ENCODE data around the gene HACD2.
A peak's percentile ranks its signal among the peaks of the same experiment; 100 is the strongest.
"Not testable (repeated sequence)": the region's sequence is repeated elsewhere in the genome, so short reads cannot be mapped to it uniquely, and the experiment has no call there.

HACD2 gene

DNA sequence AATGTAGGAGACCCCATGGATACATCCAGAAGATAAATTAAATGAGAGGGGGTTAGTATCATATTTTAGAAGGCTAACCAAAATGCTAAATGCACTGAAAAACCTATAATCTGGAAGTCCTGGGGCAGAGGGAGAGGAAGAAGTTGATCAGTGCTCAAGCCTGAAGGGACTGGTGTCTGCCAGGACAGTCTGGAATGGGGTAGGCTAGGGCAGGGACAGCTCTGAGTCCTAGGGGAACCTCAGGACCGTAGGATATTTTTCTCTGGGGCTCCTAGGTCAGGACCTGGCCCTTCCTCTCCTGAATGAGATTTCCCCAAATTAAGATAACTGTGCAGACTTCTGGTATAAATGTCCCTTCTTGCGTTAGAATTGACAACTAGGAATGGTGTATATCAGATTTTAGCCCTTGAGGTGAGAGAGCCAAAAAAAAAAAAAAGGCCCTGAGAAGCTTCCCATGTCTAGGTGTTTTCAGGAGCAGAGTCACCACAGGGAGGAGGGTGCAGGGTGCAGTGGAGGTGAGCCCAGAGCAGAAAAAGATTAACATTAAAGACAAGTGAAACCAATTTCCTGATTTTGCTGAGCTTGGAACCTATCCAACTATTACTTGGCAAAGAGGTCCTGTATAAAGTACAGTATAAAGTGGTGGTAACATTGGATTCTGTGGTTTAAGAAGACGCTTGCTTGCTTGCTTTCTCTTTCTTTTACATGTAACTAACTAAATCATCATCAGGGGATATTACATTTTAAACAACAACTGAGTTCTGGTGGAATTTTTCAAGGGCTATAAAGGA is 63.5 kb downstream of the HACD2 start:
- no peak for DNase-seq

DNA sequence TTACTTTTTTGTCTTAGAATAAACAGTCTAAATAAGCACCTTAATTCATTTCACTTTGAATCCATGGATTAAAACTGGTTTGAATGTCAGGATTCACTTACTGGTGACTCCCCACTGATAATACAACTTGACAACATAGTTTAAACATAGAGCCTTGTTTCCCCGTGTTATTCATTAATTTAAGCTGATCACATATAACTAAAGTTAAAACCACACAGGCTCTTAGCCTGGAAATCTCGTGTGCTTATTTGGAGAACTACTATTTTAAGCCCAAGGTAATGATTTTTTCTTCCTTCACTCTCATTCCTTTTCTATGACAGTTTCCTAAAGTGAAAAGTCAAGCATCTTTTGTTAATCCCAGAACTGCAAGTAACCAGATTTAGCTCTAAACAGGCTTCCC is 64.2 kb downstream of the HACD2 start:
- DNase-seq = no peak

DNA sequence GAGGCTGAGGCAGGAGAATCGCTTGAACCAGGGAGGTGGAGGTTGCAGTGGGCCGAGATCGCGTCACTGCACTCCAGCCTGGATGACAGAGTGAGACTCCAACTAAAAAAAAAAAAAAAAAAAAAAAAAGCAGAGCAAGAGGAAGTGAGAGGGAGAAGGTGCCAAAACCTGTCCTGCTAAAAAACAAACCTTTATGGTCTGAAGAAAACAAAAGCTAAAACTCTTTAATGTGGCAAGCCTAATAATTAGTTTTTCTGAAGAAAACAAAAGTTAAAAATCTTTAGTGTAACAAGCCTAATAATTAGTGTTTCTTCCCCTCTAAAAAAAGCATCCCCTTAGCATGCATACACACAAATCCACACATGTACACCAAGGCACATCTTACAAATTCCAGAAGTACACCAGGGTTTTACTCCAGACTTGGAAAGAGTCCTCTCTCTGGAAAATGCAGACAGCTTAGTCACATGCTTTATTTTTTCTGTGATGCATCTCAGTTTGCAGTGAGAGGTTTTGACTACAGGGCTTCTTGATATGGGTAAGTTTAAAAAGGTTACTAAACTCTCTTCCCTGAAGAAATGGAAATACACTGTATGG is 65.9 kb downstream of the HACD2 start:
- no peak for DNase-seq

DNA sequence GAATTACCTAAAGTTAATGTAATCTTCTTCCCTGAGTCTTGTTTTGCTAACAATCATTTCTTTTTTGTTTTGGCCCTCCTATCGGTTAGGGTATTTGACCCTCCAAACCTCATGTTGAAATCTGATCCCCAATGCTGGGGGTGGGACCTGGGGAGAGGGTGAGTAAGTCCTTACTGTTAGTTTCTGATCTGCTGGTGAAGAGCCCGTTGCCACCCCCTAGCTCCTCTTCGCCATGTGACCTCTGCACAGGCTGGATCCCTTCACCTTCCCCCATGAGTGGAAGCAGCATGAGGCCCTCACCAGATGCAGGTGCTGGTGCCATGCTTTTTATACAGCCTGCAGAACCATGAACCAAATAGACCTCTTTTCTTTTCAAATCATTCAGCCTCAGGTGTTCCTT is 73.1 kb downstream of the HACD2 start:
- DNase-seq = no peak

DNA sequence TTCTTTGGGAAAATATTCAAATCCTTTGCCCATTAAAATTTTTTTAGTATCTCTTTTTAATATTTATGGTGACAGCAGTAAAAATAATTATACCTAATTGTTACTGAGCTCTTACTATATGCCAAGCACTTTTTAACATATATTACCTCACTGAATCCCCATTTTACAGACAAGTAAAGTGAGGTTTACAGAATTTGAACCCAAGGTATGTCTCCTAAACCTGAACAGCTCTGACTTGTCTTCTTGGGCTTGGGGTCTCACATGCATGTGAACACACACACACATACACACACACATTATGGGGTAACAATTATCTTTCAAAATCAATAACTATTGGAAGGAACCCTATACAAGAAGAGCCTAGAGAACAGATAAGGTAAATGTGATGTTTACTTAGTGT is 73.8 kb downstream of the HACD2 start:
- DNase-seq = no peak

DNA sequence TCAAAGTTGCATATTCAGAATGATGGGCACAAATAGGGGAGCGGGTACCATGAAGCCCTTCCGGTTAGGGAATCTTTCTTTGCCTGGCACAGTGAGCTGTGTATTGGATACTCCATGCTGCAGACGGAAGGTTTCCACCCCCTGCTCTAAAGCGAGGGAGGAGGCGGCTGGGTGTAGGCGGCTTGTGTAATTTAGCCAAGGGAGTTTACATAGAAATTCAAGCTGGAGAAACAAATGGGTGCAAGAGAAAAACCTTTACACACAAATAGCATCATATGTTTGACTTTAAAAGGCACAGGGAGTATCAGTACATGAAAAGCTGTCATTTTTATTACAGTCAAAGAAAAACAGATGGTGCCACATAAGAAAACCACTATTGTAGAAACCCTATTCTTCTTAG is 76.7 kb downstream of the HACD2 start:
- no peak for DNase-seq

DNA sequence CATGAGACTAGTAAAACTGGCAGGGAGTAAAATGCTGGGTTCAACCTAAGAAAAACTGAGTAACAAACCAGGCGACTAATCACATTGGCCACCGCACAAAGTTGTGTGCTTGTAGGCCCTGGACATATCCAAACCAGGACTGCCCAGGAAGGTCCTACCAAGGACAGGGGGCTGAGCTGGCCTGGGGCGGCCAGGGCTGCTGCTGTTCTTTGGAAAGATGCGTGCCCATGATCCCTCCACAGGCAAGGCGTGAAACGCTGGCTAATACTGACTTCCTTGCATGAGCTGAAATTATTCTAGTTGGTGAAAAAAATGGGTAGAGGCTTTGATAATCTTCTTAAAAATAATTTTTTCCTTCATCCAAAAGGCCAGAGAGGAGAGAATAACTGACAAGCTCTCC is 79.0 kb downstream of the HACD2 start:
- no peak for DNase-seq

DNA sequence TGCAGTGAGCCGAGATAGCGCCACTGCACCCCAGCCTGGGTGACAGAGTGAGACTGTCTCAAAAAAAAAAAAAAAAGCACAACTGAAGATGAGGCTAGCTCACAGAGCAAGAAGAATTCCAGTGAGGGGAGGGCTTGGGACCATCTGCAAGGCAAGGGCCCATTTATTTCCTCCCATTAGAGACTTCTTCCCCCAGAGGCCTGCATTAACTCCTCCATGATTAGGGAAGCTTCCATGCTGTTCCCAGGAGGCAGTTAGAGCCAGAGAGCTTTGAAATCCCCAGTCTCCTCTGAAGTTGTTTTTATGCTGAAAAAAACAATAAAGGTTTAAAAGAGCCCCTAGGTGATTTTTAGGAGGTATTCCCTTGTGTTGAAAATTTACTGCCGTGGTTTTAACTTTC is 81.7 kb downstream of the HACD2 start:
- DNase-seq = no peak

DNA sequence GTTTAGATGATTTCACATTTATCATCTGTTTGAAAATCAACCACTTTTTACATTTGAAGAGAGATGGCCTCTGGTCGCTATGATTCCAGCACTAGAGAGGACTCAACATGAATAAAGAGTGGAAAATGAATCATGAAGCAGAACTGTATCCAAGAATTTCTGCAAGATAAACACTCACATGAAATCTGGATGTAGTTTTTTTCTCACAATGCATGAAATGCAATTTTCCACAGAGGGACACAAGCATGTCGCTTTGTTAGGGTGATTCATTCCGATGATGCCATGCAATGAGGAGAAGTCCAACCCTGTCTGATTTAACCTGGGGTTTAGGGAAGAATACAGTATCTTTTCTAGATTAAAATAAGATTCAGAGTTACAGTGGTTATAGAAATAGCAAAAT is 85.5 kb downstream of the HACD2 start:
- DNase-seq = no peak

DNA sequence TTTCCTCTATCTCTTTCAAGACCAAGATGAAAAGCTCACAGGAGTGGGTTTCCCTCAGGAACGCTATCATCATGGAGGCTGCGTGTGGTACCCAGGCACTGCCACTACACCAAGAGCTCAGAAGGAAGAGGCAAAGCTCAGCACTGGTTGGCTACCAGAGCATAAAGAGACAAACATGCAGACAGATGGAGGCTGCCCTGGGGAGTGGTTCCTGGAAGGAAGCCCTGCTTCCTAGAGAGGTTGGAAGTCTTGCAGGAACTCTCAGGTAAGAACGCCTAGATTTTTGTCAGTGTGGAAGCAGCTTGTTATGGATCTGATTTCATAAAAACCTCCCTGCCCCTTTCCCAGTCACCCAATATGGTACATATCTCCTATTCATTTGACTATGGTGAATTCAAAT is 86.1 kb downstream of the HACD2 start:
- DNase-seq = no peak

DNA sequence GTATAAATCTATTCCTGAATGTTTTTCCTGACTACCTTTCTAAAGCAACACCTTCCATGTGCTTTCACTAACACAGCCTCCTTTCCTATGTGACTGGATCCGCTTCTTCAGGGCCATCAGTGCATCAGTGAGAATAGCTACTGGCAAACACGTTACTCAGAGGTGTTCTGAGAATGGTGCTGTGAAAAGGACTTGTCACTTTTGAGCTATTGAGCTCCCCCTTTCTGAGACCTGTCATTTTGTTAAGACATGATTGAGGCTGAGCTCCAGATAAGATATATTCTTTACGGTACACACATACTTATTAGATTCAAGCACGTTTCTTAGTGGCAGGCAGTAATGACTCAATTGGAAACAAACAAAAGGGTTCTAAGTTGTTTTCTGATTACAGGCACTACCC is 90.9 kb downstream of the HACD2 start:
- DNase-seq = no peak

DNA sequence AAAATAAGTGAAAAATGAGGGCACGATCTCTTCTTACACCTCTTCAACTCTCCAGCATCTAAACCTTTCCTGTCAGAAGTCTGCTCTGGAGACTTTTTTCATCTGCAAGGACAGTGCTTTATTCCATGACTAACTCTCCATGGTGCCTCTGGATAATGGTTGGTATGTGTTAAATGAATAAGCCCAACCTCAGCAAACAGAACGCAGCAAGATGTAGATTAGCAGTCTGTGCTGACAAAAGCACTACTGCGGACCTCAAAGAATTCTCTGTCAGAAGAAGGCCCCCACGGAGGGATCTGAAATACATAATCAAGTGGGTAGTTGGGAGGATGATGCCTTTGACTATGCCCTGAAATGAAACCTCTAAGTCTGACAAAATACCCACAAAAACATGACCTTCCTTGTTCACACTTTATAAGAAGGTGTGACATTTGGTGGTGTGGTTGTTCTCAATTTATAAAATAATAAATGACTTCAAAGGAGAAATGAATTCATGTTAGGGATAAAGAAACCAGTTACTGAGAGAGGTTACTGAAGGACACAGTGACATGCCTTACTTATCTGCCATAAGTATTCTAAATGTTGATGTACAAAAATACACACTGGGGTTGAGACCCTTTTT is 92.8 kb downstream of the HACD2 start:
- no peak for DNase-seq

DNA sequence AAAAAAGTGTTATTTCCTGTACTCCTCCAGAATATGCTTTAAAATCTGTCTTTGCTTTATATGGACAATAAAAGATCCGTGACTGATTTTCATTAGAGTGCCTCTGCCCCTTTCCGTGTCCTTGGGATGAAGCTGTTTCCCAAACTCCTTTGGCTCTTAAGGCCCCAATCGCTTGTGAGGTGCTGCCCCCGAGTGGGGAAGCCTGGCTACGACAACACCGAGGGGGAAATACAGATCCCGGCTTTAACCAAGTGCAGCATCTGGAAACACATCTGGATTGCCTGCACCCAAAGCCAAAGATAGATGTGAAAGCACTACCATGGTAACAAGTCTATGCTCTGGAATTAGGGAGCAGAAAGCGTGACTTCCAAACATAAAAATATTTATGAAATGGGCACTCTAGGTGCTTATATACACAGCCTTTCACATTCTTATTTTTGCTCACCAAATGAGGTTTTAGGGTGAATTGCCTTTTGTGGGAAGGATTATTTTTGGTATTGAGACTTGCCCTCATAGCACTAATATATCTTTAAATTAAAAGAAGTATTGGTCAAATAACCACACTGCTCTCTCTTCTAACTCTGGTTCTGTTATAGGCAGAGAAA is 95.4 kb downstream of the HACD2 start:
- DNase-seq = peak; percentile 16 to 33

DNA sequence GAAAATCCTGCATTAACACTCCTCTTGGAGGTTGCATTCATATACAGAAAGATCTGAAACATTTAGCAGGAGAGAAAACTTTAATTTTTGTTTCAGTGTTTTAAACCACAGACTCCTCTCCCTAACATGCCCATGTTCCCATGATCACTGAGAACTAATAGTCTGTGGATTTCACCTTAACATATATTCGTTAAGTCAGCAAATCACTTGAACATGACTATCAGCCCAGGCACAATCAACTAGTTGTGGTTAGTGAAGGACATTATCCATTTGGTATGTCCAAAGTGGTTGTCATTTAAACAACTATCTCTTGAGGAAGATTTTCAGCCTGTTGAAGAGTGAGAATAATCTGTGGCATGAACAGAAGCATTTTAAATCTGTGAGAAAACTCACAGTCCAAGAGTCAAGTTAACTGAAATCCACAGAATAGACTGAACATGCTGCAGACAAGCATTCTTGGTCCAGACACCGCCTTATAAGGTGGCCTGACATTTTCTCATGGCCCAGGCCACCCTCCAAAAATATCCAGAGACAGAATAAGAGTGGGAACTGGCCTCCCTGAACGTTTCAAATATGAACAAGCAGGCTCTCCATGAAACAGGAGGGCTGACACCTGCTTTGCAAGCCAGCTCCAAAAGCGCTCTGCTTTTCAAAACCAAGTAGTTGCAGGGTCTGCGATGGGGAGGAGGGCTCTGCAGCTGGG is 96.1 kb downstream of the HACD2 start:
- DNase-seq = no peak

DNA sequence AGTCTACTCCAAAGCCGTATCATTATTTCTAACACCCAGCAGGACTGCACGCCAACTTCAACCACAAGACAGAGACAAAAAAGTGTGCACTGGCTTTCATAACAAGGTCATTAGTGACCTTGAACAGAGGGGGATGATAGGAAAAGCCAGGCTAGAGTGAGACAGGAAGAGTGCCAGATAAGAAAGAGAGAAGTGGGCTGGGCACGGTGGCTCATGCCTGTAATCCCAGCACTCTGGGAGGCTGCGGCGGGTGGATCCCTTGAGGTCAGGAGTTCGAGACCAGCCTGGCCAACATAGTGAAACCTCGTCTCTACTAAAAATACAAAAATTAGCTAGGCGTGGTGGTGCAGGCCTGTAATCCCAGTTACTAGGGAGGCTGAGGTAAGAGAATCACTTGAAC is 97.8 kb downstream of the HACD2 start:
- not testable (repeated sequence) for DNase-seq

DNA sequence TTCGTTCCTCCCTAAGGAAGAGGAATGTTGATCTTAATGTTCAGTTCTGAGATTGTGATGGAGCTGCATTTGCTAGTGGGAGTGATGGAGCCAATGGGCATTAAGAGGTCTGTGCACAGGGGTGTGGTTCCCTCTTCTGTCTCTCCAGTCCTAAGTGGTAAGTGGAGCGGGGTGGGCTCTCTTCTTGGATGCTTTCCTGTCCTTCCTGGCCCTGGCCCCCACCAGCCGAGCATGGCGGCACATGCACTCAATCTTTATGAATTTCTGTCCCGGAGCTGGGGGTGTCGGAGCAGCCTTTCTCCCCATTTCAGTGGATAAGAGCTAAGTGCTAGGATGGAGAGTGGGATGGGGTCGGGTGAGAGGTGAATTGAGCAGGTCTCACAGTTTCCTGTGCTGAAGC is 98.4 kb downstream of the HACD2 start:
- no peak for DNase-seq

DNA sequence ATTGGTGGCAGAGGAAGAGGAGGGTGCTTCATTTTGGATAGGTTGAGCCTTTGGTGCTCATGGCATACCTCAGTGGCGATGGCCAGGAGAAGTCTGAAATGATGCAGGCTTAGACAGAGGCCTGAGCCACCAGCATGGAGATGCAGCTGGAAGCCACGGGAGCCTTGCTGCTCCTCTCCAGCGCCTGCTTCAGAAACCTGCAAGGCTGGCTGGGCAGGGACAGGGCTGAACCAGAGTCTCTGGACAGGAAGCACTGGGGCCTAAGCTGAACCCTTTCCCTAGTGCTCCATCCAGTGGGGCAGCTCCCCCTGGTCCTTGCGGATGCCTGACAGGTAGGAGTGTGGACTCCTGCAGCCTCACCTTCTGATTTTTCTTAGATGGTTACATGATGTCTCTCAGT is 99.3 kb downstream of the HACD2 start:
- DNase-seq = no peak

DNA sequence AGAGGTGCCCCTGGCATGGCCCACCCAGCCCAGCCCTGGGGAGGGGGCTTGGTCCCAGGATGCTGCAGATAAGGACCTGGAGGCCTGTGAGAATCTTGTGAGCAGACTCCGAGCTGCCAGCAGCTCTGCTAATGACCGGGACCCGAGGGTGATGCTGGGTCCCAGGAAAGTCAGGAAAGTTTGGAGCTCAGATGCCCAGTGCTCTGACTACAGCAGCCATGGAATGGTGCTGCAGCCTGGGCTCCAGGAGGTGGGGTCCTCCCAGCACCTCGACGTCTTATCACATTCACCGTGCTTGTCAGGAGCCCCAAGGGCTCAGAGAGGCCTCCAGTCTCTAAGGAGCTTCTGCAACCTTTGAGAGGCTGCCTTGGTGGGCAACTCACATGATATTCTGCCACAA is 101.7 kb downstream of the HACD2 start:
- no peak for DNase-seq

DNA sequence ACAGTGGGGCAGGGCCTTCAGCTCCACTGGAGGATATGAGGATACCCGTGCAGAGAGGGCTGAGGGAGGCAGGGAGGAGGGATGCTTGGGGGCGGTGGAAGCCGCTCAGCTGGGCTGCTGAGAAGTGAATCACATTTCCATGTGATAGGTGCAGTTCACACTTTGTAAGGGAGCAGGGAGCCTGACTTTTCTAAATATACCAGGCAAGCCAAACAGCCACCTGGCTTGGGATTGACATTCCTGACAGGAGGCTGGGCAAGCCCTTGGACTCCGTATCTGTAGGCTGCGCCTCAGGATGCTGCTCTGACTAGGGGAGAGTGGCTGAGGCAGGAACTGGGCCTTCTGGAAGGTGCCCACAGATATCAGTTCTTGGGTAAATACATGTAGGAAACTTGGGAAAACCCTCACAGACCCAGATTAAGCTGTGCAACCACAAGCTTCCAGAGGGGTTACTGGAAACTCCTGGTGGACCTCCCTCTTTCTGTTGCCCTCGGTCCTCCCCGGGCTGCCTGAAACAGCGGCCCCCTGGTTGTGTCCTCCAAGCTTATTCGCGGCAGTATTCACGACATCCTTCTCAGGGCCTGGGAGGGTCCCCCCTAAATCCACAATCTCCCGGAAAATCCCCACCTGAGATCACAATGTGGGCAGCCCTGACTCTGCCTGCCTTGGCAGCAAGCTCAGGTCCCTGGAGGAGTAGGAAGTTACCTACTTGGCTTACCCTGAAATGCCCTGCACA is 103.0 kb downstream of the HACD2 start:
- no peak for DNase-seq

DNA sequence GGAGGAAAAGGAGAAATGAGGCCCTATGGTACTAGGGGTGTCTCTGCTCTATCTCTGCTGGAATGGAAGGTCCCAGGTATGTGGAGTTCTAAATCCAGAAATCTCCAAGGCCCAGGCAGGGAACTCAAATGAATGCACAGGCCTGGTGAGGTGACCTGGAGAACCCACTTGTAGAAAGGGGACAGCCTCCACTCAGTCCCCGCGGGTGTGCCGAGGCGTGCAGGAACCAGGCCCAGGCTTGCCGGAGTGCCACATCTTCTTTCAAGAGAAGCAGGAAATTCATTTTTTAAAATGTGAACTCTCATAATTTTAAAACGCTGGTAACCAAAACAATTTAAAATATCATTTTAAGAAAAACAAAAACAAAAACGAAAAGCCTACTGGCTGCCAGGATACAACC is 103.8 kb downstream of the HACD2 start:
- no peak for DNase-seq

DNA sequence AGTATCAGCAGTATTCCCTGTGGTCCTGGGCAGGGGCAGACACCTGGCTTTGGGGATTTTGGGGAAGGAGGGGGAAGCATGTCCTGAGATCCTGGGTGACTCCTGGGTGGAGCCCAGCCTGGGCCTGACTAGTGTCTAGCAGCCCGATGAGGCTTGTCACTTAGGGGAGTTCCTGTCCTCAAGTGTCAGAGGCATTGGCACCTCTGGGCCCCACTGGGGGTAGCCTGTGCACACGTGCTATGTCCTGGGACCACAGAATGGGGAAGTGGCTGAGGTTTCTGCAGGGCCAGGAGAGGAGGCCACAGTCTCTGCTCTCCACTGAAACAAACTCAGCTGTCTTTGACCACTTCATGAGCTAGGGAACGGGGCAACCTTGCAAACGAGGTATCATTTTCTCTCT is 104.4 kb downstream of the HACD2 start:
- DNase-seq = no peak

DNA sequence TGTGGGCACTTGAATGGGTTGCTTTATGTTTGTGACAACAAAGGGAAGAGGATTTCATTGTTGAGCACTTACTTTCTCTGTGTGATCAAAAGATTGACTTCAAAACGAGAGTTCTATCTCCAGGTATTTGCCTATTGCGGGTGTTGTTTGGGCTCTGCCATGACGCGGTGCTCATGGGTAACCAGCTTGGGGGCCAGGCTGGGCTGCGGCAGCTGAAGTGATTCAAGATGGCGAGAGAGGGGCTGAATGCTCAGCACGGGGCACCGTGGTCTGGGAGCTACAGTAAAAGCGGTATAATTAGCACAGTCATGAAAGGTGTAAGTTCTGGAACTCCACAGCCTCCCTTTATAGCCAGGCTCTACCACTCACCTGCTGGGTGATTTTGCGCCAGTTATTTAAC is 105.0 kb downstream of the HACD2 start:
- DNase-seq = no peak

DNA sequence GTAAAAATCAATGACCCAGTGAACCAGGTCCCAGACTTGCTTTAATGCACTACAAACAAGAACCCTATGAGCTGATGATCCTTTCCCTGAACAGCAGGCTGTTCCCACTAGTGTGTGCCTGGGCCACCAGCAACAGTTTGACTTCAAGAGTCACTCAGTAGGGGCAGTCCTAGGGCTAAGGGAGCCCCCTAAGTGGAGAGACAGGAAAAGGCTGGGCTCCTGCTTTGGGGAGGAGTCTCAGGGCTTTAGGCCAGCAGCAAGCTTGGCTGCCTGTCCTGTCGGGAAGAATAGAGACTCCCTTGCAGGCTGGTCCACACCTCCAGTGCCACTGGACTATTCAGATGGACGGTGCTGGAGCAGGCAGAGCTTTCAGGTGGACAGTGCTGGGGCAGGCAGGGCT is 106.5 kb downstream of the HACD2 start:
- no peak for DNase-seq

All from NCI-H1930 (cell line).